ENCODE measurements around the gene PDLIM3.
A peak's percentile ranks its signal among the peaks of the same experiment; 100 is the strongest.

PDLIM3 gene

DNA sequence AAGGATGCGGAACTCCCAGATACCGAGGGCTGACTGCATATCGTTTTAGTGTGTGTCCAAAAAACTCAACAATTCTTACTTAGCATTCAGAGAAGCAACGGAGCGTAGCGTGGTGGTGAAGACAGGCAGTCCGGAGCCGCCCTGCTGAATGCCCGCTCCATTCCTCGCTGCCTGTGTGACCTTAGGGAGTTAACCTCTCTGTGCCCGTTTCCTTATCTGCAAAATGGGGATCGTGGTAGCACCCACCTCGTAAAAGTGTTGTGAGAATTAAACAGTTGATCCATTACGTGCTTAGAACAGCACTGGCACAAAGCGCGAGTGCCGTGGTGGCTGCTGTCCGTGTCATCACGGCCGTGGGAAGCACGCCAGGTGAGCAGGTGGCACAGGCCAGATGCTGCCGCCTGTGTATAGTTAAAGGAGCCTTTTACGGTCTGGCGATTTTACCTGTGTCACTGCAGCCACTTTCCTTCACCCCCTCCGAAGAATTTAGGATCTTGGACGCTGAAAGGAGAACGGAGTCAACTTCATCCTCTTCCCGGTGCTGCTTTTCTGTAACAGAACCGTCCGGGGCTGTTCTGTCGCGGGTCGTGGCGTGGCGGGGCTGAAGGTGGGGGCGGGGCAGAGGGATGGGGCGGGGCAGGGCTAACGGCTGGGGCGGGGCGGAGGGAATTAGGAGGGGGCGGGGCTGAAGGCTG is 64.7 kb downstream of the PDLIM3 start:
- Histone ChIP-seq H3K27me3 (ENCODE audit: insufficient read depth, poor library complexity, severe bottlenecking) (peaks cover 25% of the 10 kb centered on the region), H3K4me3 (replicated peaks; ENCODE audit: insufficient read depth, low read length) (peak overlapping the region; percentile 21; the same call in 1 of the 2 replicates), H3K27ac (replicated peaks) (no peak overlapping the region)
- DNase-seq (ENCODE audit: low read depth in 1 of 2, low spot score in 1 of 2) = no peak
- TF ChIP-seq POLR2AphosphoS5 (IDR thresholded peaks at IDR 0.05; ENCODE audit: low read depth) (no peak), SPI1 (IDR thresholded peaks at IDR 0.05; ENCODE audit: borderline replicate concordance, low read depth) (no peak), GABPA (IDR thresholded peaks at IDR 0.05; ENCODE audit: low read depth) (no peak)
- TF ChIP-seq, protein P1, sequence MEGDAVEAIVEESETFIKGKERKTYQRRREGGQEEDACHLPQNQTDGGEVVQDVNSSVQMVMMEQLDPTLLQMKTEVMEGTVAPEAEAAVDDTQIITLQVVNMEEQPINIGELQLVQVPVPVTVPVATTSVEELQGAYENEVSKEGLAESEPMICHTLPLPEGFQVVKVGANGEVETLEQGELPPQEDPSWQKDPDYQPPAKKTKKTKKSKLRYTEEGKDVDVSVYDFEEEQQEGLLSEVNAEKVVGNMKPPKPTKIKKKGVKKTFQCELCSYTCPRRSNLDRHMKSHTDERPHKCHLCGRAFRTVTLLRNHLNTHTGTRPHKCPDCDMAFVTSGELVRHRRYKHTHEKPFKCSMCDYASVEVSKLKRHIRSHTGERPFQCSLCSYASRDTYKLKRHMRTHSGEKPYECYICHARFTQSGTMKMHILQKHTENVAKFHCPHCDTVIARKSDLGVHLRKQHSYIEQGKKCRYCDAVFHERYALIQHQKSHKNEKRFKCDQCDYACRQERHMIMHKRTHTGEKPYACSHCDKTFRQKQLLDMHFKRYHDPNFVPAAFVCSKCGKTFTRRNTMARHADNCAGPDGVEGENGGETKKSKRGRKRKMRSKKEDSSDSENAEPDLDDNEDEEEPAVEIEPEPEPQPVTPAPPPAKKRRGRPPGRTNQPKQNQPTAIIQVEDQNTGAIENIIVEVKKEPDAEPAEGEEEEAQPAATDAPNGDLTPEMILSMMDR (IDR thresholded peaks at IDR 0.05; ENCODE audit: insufficient read depth, low read length) = no peak
- TF ChIP-seq, protein P2, sequence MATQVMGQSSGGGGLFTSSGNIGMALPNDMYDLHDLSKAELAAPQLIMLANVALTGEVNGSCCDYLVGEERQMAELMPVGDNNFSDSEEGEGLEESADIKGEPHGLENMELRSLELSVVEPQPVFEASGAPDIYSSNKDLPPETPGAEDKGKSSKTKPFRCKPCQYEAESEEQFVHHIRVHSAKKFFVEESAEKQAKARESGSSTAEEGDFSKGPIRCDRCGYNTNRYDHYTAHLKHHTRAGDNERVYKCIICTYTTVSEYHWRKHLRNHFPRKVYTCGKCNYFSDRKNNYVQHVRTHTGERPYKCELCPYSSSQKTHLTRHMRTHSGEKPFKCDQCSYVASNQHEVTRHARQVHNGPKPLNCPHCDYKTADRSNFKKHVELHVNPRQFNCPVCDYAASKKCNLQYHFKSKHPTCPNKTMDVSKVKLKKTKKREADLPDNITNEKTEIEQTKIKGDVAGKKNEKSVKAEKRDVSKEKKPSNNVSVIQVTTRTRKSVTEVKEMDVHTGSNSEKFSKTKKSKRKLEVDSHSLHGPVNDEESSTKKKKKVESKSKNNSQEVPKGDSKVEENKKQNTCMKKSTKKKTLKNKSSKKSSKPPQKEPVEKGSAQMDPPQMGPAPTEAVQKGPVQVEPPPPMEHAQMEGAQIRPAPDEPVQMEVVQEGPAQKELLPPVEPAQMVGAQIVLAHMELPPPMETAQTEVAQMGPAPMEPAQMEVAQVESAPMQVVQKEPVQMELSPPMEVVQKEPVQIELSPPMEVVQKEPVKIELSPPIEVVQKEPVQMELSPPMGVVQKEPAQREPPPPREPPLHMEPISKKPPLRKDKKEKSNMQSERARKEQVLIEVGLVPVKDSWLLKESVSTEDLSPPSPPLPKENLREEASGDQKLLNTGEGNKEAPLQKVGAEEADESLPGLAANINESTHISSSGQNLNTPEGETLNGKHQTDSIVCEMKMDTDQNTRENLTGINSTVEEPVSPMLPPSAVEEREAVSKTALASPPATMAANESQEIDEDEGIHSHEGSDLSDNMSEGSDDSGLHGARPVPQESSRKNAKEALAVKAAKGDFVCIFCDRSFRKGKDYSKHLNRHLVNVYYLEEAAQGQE (IDR thresholded peaks at IDR 0.05; ENCODE audit: insufficient replicate concordance, low read depth) = no peak

DNA sequence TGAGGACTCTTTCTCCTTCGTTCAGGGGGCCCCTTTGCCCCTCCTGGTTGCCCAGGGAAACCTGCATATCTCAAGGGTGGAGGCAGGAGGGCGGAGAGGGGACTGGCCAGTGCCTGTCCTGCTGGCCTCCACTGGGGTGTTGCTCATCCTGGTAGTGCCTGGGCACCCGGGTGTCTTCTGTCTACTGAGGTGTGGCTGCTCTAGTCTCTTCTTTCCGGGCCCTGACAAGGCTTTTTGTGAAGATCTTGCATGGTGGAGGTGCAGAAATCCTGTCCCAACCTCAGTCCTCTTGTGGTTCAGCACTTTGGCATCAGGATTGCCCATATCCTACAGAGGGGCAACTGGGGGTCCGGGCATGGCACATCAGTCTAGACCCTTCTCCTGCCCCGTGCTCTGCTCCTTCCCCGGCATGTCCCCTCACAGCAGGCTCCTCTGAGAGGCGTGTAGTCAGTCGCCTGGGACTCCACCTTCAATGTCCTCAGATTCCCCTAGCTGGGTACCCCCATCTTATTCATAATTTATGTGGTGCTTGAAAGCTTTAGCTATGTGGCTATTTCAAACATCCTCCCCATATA is 65.6 kb downstream of the PDLIM3 start:
- TF ChIP-seq, protein P2 (IDR thresholded peaks at IDR 0.05; ENCODE audit: insufficient replicate concordance, low read depth) = no peak
- TF ChIP-seq SPI1 (IDR thresholded peaks at IDR 0.05; ENCODE audit: borderline replicate concordance, low read depth) (no peak), POLR2AphosphoS5 (IDR thresholded peaks at IDR 0.05; ENCODE audit: low read depth) (no peak), GABPA (IDR thresholded peaks at IDR 0.05; ENCODE audit: low read depth) (no peak)
- TF ChIP-seq, protein P1 (IDR thresholded peaks at IDR 0.05; ENCODE audit: insufficient read depth, low read length) = no peak
- H3K27ac ChIP-seq (replicated peaks) = no peak overlapping the region
- peaks cover 27% of the 10 kb centered on the region for H3K27me3 ChIP-seq (ENCODE audit: insufficient read depth, poor library complexity, severe bottlenecking)
- H3K4me3 ChIP-seq (replicated peaks; ENCODE audit: insufficient read depth, low read length) = no peak overlapping the region
- DNase-seq (ENCODE audit: low read depth in 1 of 2, low spot score in 1 of 2) = no peak

DNA sequence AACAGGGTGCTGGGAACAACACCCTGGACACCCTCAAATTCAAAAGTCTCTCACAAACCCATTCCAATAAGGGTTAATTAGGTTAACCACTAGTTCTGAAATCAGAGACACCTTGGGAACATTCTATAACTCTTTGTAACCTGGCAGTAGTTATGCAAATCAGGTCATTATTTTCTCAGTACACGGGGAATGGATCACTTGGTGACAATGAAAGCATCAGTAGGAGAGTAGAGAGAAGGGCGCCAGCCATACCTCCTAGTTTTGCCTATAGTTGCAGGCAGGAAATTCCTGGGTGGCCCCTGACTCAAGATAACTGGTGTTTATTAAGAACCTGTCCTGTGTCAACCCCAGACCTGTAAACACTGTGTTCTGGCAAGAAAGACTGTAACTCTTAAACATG is 66.3 kb downstream of the PDLIM3 start:
- TF ChIP-seq POLR2AphosphoS5 (IDR thresholded peaks at IDR 0.05; ENCODE audit: low read depth) (no peak), SPI1 (IDR thresholded peaks at IDR 0.05; ENCODE audit: borderline replicate concordance, low read depth) (no peak), GABPA (IDR thresholded peaks at IDR 0.05; ENCODE audit: low read depth) (no peak)
- TF ChIP-seq, protein P1 (IDR thresholded peaks at IDR 0.05; ENCODE audit: insufficient read depth, low read length) = no peak
- TF ChIP-seq, protein P2 (IDR thresholded peaks at IDR 0.05; ENCODE audit: insufficient replicate concordance, low read depth) = no peak
- H3K4me3 ChIP-seq (replicated peaks; ENCODE audit: insufficient read depth, low read length) = no peak overlapping the region
- peaks cover 27% of the 10 kb centered on the region for H3K27me3 ChIP-seq (ENCODE audit: insufficient read depth, poor library complexity, severe bottlenecking)
- H3K27ac ChIP-seq (replicated peaks) = no peak overlapping the region
- DNase-seq (ENCODE audit: low read depth in 1 of 2, low spot score in 1 of 2) = no peak
